HepG2 (cell line): ENCODE measurements around the gene GABBR2. TPM values are rescaled to one million over a fixed set of nuclear protein-coding genes. Genes with fewer than 3 reads are reported as not detected.

Experiments used
- ATAC-seq: fragments of 200-7000 bp; cut with Tn5 transposase; 3 replicates; pipeline ENCODE4 v1.9.1; 2020; ENCODE audit warnings: mild to moderate bottlenecking, moderate library complexity
- BruUV-seq: library from RNA; stranded (reverse); fragments of 400-500 nt; replicated peaks from 2 replicates; lab custom pipeline; 2021; lab: Mats Ljungman, UMichigan
- CTCF ChIA-PET: fragments of 300-600 bp; formaldehyde crosslinking; extraction: SDS; loops from one replicate; lab custom pipeline; 2021; ENCODE audit warnings: low total read pairs, inconsistent platforms, low intra/inter-chr PET ratio; lab: Yijun Ruan, JAX
- POLR2A ChIA-PET: fragments of 350-600 bp; sonication (Branson Sonifier 250); formaldehyde crosslinking; loops from one replicate; lab custom pipeline; 2020; ENCODE audit warnings: antibody characterized with exemption, inconsistent platforms; lab: Yijun Ruan, JAX
- DNase-seq: peaks from one replicate; pipeline ENCODE4 v3.0.0-alpha.2; 2015; ENCODE audit warnings: low spot score
- FAIRE-seq: peaks from 3 replicates; lab custom pipeline; 2011; peaks lifted over from hg19 to GRCh38; lab: Jason Lieb, UNC
- H2AFZ ChIP-seq: one replicate; pipeline ENCODE4 v1.6.1; 2011; ENCODE audit warnings: low read length, inconsistent platforms
- H3K27ac ChIP-seq: fragments of 300-600 bp; 3 replicates; pipeline ENCODE4 v1.8.0; 2011; ENCODE audit warnings: mixed run types, mild to moderate bottlenecking, mixed read lengths, low read length, inconsistent platforms; ENCODE audit not compliant: insufficient read depth; ENCODE audit errors: extremely low read length
- H3K27me3 ChIP-seq, 2 experiments: fragments of 200-600 bp in 1 of 2; 2 replicates in 1 of 2; 3 replicates in 1 of 2; pipeline versions ENCODE4 v1.6.0 to v1.8.0; 2011; ENCODE audit warnings: low read length in 2 of 2, mild to moderate bottlenecking in 2 of 2, moderate library complexity in 2 of 2, inconsistent platforms in 1 of 2; ENCODE audit not compliant: insufficient read depth in 2 of 2, control insufficient read depth in 1 of 2
- H3K36me3 ChIP-seq, 2 experiments: fragments of 200-600 bp in 1 of 2; replicated peaks in 1 of 2; 2 replicates in 1 of 2; 3 replicates in 1 of 2; pipeline versions ENCODE4 v1.5.1 to v1.8.0; 2011; ENCODE audit warnings: low read length in 2 of 2, inconsistent platforms in 1 of 2; ENCODE audit not compliant: insufficient read depth in 2 of 2, control insufficient read depth in 1 of 2
- H3K4me1 ChIP-seq: 2 replicates; pipeline ENCODE4 v1.5.1; 2012; ENCODE audit warnings: low read length, inconsistent platforms; ENCODE audit not compliant: insufficient read depth
- H3K4me2 ChIP-seq: 2 replicates; pipeline ENCODE4 v1.6.0; 2011; ENCODE audit warnings: low read depth, low read length, inconsistent platforms
- H3K4me3 ChIP-seq, 3 experiments: fragments of 200-600 bp in 1 of 3; sonication (generic), shearing (Covaris generic) in 1 of 3; replicated peaks in 1 of 3; 2 replicates each; pipeline ENCODE4 v1.5.1; 2011 to 2016; ENCODE audit warnings: low read length in 3 of 3, inconsistent platforms in 2 of 3, low read depth in 2 of 3, mild to moderate bottlenecking in 2 of 3, control low read depth in 1 of 3, mixed read lengths in 1 of 3; ENCODE audit not compliant: insufficient read depth in 1 of 3
- H3K79me2 ChIP-seq: one replicate; pipeline ENCODE4 v1.6.1; 2011; ENCODE audit warnings: low read length, inconsistent platforms; ENCODE audit not compliant: insufficient read depth
- H3K9ac ChIP-seq: 2 replicates; pipeline ENCODE4 v1.6.0; 2011; ENCODE audit warnings: mild to moderate bottlenecking, low read depth, low read length, inconsistent platforms; ENCODE audit not compliant: insufficient read depth
- H3K9me3 ChIP-seq: 2 replicates; pipeline ENCODE4 v1.5.1; 2012; ENCODE audit warnings: mild to moderate bottlenecking, low read length
- H4K20me1 ChIP-seq: 2 replicates; pipeline ENCODE4 v1.6.0; 2011; ENCODE audit warnings: inconsistent platforms, mild to moderate bottlenecking, low read length, moderate library complexity; ENCODE audit not compliant: insufficient read depth
- CEBPG ChIP-seq: IDR thresholded peaks from 2 replicates; pipeline ENCODE4 v1.6.1; 2016
- CHD2 ChIP-seq: IDR thresholded peaks from 2 replicates; pipeline ENCODE4 v1.6.1; 2011; ENCODE audit warnings: low read depth, low read length, improper control_type of control experiment
- DNMT3B ChIP-seq: conservative IDR thresholded peaks from 2 replicates; pipeline ENCODE4 v1.6.1; 2016; ENCODE audit warnings: missing biosample characterization, control low read depth
- EEA1 ChIP-seq: sonication (generic); formaldehyde crosslinking; IDR thresholded peaks from 2 replicates; pipeline ENCODE4 v1.5.1; 2020; ENCODE audit warnings: mild to moderate bottlenecking, missing genetic modification reagents, borderline replicate concordance
- ELF4 ChIP-seq: sonication (generic); formaldehyde crosslinking; IDR thresholded peaks from 2 replicates; pipeline ENCODE4 v1.5.0; 2020; ENCODE audit warnings: missing genetic modification reagents, mild to moderate bottlenecking, moderate library complexity, borderline replicate concordance
- GATAD1 ChIP-seq: IDR thresholded peaks from 2 replicates; pipeline ENCODE4 v1.6.1; 2016; ENCODE audit warnings: missing genetic modification reagents, missing compliant biosample characterization
- GZF1 ChIP-seq: sonication (generic); formaldehyde crosslinking; IDR thresholded peaks from 2 replicates; pipeline ENCODE4 v1.5.1; 2020; ENCODE audit warnings: mild to moderate bottlenecking, missing genetic modification reagents
- MAF1 ChIP-seq: sonication (generic); formaldehyde crosslinking; IDR thresholded peaks from 2 replicates; pipeline ENCODE4 v1.5.0; 2020; ENCODE audit warnings: missing genetic modification reagents, borderline replicate concordance
- MLLT10 ChIP-seq: sonication (generic); formaldehyde crosslinking; IDR thresholded peaks from 2 replicates; pipeline ENCODE4 v1.4.0; 2020; ENCODE audit warnings: missing genetic modification reagents
- NR2F2 ChIP-seq: IDR thresholded peaks from 2 replicates; pipeline ENCODE4 v1.6.1; 2012; ENCODE audit warnings: low read depth, inconsistent platforms, borderline replicate concordance
- STAT5B ChIP-seq: sonication (generic); formaldehyde crosslinking; IDR thresholded peaks from 2 replicates; pipeline ENCODE4 v1.4.0; 2020; ENCODE audit warnings: missing genetic modification reagents
- ZNF142 ChIP-seq: sonication (generic); formaldehyde crosslinking; IDR thresholded peaks from 2 replicates; pipeline ENCODE4 v1.4.0; 2020; ENCODE audit warnings: missing genetic modification reagents
- ZNF441 ChIP-seq: sonication (generic); formaldehyde crosslinking; IDR thresholded peaks from 2 replicates; pipeline ENCODE4 v1.7.0; 2021; ENCODE audit warnings: missing genetic modification reagents, borderline replicate concordance
- ZNF510 ChIP-seq: sonication (generic); formaldehyde crosslinking; IDR thresholded peaks from 2 replicates; pipeline ENCODE4 v1.4.0; 2020; ENCODE audit warnings: low read depth, mild to moderate bottlenecking, missing genetic modification reagents
- ZNF616 ChIP-seq: sonication (generic); formaldehyde crosslinking; IDR thresholded peaks from 2 replicates; pipeline ENCODE4 v1.5.0; 2020; ENCODE audit warnings: low read depth, mild to moderate bottlenecking, missing genetic modification reagents
- ZNF703 ChIP-seq: sonication (generic); formaldehyde crosslinking; IDR thresholded peaks from 2 replicates; pipeline ENCODE4 v1.5.1; 2020; ENCODE audit warnings: missing genetic modification reagents, mild to moderate bottlenecking, moderate library complexity, borderline replicate concordance
- WGBS: methylation state at CpG from one replicate; pipeline ENCODE4 v1.1.6; 2017; ENCODE audit warnings: low lambda C conversion rate; 5-methylcytosine and 5-hydroxymethylcytosine counted together
- in situ Hi-C: cut with HindIII; loops from 2 replicates; pipeline ENCODE4 v1.10.0; 2017; ENCODE audit warnings: low pct_unique_long_range_greater_than_20kb; ENCODE audit not compliant: extremely low pct_ligation_motif_present
- intact Hi-C: fragments of 100-400 bp; cut with micrococcal nuclease; formaldehyde crosslinking; loops from one replicate; pipeline ENCODE4 v1.10.0; 2022; ENCODE audit not compliant: unreplicated experiment
- polyA plus RNA-seq, 8 experiments: library from polyadenylated mRNA; depleted of rRNA in 3 of 8; stranded (reverse) in 7 of 8; unstranded in 1 of 8; fragments of >200 nt; fragmentation: Illumina TruSeq in 4 of 8; extraction: Trizol in 4 of 8; gene quantifications; 2 replicates each; pipeline versions ENCODE4 v1.2.1 to v1.2.3, GENCODE V29; 2011 to 2016; ENCODE audit warnings: low read depth in 4 of 8, missing spikeins in 1 of 8, mixed read lengths in 1 of 8; ENCODE audit not compliant: insufficient read depth in 1 of 8
- total RNA-seq, 5 experiments: library from RNA; depleted of rRNA; stranded (reverse); fragments of >200 nt; fragmentation: Illumina TruSeq; extraction: Trizol; gene quantifications; 2 replicates each; pipeline ENCODE4 v1.2.3, GENCODE V29; 2016; ENCODE audit warnings: low read depth in 1 of 5
- TF ChIP-seq, protein P1 (sequence below): sonication (generic); formaldehyde crosslinking; IDR thresholded peaks from 2 replicates; pipeline ENCODE4 v1.9.0; 2021; ENCODE audit warnings: missing genetic modification reagents, mild to moderate bottlenecking, borderline replicate concordance
- TF ChIP-seq, protein P2 (sequence below): sonication (generic); formaldehyde crosslinking; conservative IDR thresholded peaks from 2 replicates; pipeline ENCODE4 v1.4.0; 2020; ENCODE audit warnings: missing genetic modification reagents

Gene GABBR2
- total and polyA plus RNA-seq, 2 of the 13 experiments (the other 11 are each of a cell fraction or from before 2014, with no cell fraction given): 0.02 TPM; not detected in 1

DNA sequence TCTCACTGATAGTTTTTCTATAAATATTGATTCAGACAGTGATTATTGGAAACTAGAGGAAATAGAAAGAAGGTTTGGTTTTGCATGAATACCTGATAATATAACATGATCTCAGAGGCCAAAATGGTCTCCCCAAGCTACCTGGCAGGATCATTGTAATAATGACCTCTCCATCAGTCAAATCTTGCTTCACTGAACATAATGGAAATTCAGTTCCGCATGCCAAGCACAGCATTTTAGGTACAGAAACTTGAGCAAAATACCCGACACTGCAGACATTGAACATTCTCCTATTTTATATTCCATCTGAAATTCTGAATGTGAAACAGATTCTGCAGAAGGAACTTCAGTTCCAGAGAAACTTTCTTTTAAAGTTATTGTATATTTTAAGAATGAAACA, 444.2 kb downstream of the GABBR2 start:
- in situ Hi-C loops (loop anchor here (5.0 kb wide), 1 partner anchor 57 kb away; no protein-coding TSS in a partner anchor), intact Hi-C loops (loop anchor here (2.0 to 5.0 kb wide), 3 partner anchors 72 to 342 kb away; partner anchors contain the start of genes CORO2A, TRIM14 and TRMO)
- 39% methylated on average over 2 of the region's 2 CpGs for WGBS
- no peak overlapping the region for H3K27ac ChIP-seq
- ATAC-seq: no peak
- H3K4me3 ChIP-seq: no peak overlapping the region
- POLR2A ChIA-PET: no interaction called here
- no peaks in the 10 kb centered on the region for H4K20me1 ChIP-seq
- H3K27me3 ChIP-seq: peaks cover 0 to 4% of the 10 kb centered on the region in 2 experiments; a peak in 1 of 5 replicates
- no peak for DNase-seq
- H3K4me2 ChIP-seq: no peak overlapping the region
- no peaks in the 10 kb centered on the region for H3K79me2 ChIP-seq
- H2AFZ ChIP-seq: no peak overlapping the region
- no peak overlapping the region for H3K9ac ChIP-seq
- CTCF ChIA-PET: interaction anchor here (1.2 to 3.1 kb wide), 4 partner anchors 57 to 190 kb away, joined by 3 to 42 read pairs (median 11); partner anchors contain the start of gene CORO2A
- no peaks in the 10 kb centered on the region for H3K9me3 ChIP-seq
- TF ChIP-seq EEA1 (CRISPR knock-in tag) (no peak), ZNF441 (no peak), ELF4 (CRISPR knock-in tag) (no peak), CHD2 (no peak), ZNF703 (no peak), NR2F2 (no peak), MLLT10 (no peak), GZF1 (no peak), ZNF616 (CRISPR knock-in tag) (no peak), STAT5B (CRISPR knock-in tag) (no peak), DNMT3B (CRISPR knock-in tag) (no peak), GATAD1 (no peak), MAF1 (CRISPR knock-in tag) (no peak), ZNF510 (CRISPR knock-in tag) (no peak), ZNF142 (CRISPR knock-in tag) (no peak), CEBPG (CRISPR knock-in tag) (no peak)
- TF ChIP-seq, protein P1, sequence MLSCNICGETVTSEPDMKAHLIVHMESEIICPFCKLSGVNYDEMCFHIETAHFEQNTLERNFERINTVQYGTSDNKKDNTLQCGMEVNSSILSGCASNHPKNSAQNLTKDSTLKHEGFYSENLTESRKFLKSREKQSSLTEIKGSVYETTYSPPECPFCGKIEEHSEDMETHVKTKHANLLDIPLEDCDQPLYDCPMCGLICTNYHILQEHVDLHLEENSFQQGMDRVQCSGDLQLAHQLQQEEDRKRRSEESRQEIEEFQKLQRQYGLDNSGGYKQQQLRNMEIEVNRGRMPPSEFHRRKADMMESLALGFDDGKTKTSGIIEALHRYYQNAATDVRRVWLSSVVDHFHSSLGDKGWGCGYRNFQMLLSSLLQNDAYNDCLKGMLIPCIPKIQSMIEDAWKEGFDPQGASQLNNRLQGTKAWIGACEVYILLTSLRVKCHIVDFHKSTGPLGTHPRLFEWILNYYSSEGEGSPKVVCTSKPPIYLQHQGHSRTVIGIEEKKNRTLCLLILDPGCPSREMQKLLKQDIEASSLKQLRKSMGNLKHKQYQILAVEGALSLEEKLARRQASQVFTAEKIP (CRISPR knock-in tag): no peak
- TF ChIP-seq, protein P2, sequence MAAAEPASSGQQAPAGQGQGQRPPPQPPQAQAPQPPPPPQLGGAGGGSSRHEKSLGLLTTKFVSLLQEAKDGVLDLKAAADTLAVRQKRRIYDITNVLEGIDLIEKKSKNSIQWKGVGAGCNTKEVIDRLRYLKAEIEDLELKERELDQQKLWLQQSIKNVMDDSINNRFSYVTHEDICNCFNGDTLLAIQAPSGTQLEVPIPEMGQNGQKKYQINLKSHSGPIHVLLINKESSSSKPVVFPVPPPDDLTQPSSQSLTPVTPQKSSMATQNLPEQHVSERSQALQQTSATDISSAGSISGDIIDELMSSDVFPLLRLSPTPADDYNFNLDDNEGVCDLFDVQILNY (CRISPR knock-in tag): no peak
- FAIRE-seq: no peak
- H3K36me3 ChIP-seq: no peaks in the 10 kb centered on the region
- BruUV-seq: no TSS peak
- peaks cover 18% of the 10 kb centered on the region for H3K4me1 ChIP-seq
